DOHH2 (cell line): ENCODE data around the gene MFSD1.

ENCODE experiments used
- H3F3A ChIP-seq: fragments of 200-600 bp; sonication (generic), shearing (Covaris generic); 2 replicates; pipeline ENCODE4 v1.6.0; 2016; ENCODE audit warnings: antibody characterized with exemption, mild to moderate bottlenecking; ENCODE audit not compliant: control insufficient read depth, insufficient read depth
- H3K27ac ChIP-seq: fragments of 200-600 bp; sonication (generic); 2 replicates; pipeline ENCODE4 v1.5.1; 2014; ENCODE audit warnings: low read depth, mild to moderate bottlenecking, low read length, moderate library complexity
- H3K27me3 ChIP-seq: fragments of 200-600 bp; sonication (generic); 2 replicates; pipeline ENCODE4 v1.6.1; 2014; ENCODE audit warnings: mild to moderate bottlenecking, low read length, mixed read lengths; ENCODE audit not compliant: control insufficient read depth
- H3K36me3 ChIP-seq: fragments of 200-600 bp; sonication (generic); 2 replicates; pipeline ENCODE4 v1.6.1; 2014; ENCODE audit warnings: mild to moderate bottlenecking, low read length, moderate library complexity, mixed read lengths; ENCODE audit not compliant: control insufficient read depth
- H3K4me1 ChIP-seq: fragments of 200-600 bp; sonication (generic); 2 replicates; pipeline ENCODE4 v1.6.1; 2014; ENCODE audit warnings: mild to moderate bottlenecking, low read length, mixed read lengths; ENCODE audit not compliant: control insufficient read depth
- H3K4me2 ChIP-seq: fragments of 200-600 bp; sonication (generic); 2 replicates; pipeline ENCODE4 v1.6.0; 2014; ENCODE audit warnings: mild to moderate bottlenecking, low read length, moderate library complexity
- H3K4me3 ChIP-seq: fragments of 200-600 bp; sonication (generic); 2 replicates; pipeline ENCODE4 v1.5.1; 2014; ENCODE audit warnings: mild to moderate bottlenecking, low read length, mixed read lengths
- H3K79me2 ChIP-seq: fragments of 200-600 bp; sonication (generic); 2 replicates; pipeline ENCODE4 v1.6.1; 2014; ENCODE audit warnings: mild to moderate bottlenecking, low read length, mixed read lengths; ENCODE audit not compliant: control insufficient read depth
- H3K9me2 ChIP-seq: fragments of 200-600 bp; sonication (generic); replicated peaks from 2 replicates; pipeline ENCODE4 v1.6.1; 2014; ENCODE audit warnings: mild to moderate bottlenecking, low read length, mixed read lengths; ENCODE audit not compliant: control insufficient read depth
- H3K9me3 ChIP-seq: fragments of 200-600 bp; sonication (generic); 2 replicates; pipeline ENCODE4 v1.6.1; 2014; ENCODE audit warnings: antibody characterized with exemption, low read length, mixed read lengths; ENCODE audit not compliant: control insufficient read depth, insufficient read depth
- H4K20me1 ChIP-seq: fragments of 200-600 bp; sonication (generic); 2 replicates; pipeline ENCODE4 v1.6.0; 2014; ENCODE audit warnings: low read depth, mild to moderate bottlenecking, antibody characterized with exemption, low read length, moderate library complexity; ENCODE audit not compliant: control insufficient read depth, insufficient read depth
- EZH2phosphoT487 ChIP-seq: fragments of 200-600 bp; sonication (generic); IDR thresholded peaks from 2 replicates; pipeline ENCODE4 v1.6.1; 2017; ENCODE audit warnings: borderline replicate concordance, mild to moderate bottlenecking, antibody characterized with exemption, low read length, moderate library complexity, mixed read lengths
- TF ChIP-seq, protein P1 (sequence below): fragments of 200-600 bp; sonication (generic); IDR thresholded peaks from one replicate; pipeline ENCODE4 v1.5.1; 2014; ENCODE audit warnings: antibody characterized with exemption, mild to moderate bottlenecking, low read depth, low read length; ENCODE audit not compliant: poor library complexity, severe bottlenecking

MFSD1 gene, protein sequence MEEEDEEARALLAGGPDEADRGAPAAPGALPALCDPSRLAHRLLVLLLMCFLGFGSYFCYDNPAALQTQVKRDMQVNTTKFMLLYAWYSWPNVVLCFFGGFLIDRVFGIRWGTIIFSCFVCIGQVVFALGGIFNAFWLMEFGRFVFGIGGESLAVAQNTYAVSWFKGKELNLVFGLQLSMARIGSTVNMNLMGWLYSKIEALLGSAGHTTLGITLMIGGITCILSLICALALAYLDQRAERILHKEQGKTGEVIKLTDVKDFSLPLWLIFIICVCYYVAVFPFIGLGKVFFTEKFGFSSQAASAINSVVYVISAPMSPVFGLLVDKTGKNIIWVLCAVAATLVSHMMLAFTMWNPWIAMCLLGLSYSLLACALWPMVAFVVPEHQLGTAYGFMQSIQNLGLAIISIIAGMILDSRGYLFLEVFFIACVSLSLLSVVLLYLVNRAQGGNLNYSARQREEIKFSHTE

DNA sequence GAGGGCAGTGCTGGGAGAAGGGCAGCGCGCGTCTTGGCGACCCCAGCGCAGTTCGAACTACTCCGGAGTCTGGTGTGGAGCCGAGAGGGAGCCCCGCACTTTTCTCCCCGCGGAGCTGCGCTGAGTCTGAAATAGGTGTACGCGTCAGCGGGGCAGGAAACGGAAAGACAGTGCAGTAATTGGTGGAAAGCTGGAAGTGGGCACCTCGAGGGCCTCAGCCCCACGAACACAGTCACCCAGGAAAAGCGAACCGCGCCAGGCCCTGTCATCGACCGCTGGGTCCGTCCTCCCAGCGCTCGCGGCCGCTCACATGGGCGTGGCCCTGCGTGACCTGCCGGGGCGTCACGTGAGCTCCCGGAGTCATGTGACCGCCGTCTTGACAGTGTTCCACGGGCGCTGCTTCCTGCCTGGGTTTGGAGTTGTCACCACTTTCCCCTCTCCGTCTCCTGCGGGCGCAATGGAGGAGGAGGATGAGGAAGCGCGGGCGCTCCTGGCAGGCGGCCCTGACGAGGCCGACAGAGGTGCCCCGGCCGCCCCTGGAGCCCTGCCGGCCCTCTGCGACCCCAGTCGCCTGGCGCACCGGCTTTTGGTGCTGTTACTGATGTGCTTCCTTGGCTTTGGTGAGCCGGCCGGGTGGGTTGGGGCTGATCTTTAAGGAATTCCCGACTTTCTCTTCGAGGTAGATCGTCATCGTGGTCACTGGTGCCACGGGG is at the start of gene MFSD1:
Gene MFSD1, plus strand, starts transcription at position 359 of the 713 bp plus-strand sequence. Its CDS starts 99 bp downstream, at position 458.
- H3K4me1 ChIP-seq = peaks cover 24% of the 10 kb centered on the region

DNA sequence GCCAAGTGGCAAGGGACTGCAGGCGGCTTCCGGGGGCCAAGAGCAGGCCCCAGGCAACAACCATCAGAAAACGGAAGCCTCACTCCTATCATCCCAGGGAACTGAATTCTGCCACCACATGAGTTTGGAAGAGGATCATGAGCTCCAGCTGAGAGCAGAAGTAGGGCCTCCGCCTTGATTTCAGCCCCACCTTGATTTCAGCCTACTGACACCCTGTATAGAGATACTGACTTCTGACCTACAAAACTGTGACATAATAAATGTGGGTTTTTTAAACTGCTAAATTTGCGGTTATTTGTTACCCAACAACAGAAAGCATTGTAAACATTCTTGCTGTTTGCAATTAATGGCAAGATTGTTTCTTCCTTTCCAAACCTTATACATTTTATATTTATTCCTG is 48.0 kb upstream of the MFSD1 start:
- no peaks in the 10 kb centered on the region for H3K9me2 ChIP-seq
- no peaks in the 10 kb centered on the region for H3K4me1 ChIP-seq
- no peak overlapping the region for H3K27ac ChIP-seq
- H3K9me3 ChIP-seq = no peaks in the 10 kb centered on the region
- no peaks in the 10 kb centered on the region for H3K79me2 ChIP-seq
- H3F3A ChIP-seq = no peaks in the 10 kb centered on the region
- no peaks in the 10 kb centered on the region for H3K36me3 ChIP-seq
- no peaks in the 10 kb centered on the region for H4K20me1 ChIP-seq
- no peak for TF ChIP-seq EZH2phosphoT487
- TF ChIP-seq, protein P1, sequence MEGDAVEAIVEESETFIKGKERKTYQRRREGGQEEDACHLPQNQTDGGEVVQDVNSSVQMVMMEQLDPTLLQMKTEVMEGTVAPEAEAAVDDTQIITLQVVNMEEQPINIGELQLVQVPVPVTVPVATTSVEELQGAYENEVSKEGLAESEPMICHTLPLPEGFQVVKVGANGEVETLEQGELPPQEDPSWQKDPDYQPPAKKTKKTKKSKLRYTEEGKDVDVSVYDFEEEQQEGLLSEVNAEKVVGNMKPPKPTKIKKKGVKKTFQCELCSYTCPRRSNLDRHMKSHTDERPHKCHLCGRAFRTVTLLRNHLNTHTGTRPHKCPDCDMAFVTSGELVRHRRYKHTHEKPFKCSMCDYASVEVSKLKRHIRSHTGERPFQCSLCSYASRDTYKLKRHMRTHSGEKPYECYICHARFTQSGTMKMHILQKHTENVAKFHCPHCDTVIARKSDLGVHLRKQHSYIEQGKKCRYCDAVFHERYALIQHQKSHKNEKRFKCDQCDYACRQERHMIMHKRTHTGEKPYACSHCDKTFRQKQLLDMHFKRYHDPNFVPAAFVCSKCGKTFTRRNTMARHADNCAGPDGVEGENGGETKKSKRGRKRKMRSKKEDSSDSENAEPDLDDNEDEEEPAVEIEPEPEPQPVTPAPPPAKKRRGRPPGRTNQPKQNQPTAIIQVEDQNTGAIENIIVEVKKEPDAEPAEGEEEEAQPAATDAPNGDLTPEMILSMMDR = no peak
- H3K4me3 ChIP-seq = no peak overlapping the region
- H3K4me2 ChIP-seq = no peak overlapping the region
- H3K27me3 ChIP-seq = no peaks in the 10 kb centered on the region

More for the DNA sequence above, at the start of gene MFSD1:
- TF ChIP-seq EZH2phosphoT487 = no peak
- TF ChIP-seq, protein P1 = no peak
- H3K36me3 ChIP-seq = peaks cover 27% of the 10 kb centered on the region
- H3K9me3 ChIP-seq = no peaks in the 10 kb centered on the region
- peak within 1 kb of the TSS; percentile 6; the same call in 1 of the 2 replicates for H3K27ac ChIP-seq
- no peaks in the 10 kb centered on the region for H4K20me1 ChIP-seq
- peaks cover 3% of the 10 kb centered on the region for H3K27me3 ChIP-seq
- H3K79me2 ChIP-seq = peaks cover 34% of the 10 kb centered on the region
- H3K9me2 ChIP-seq = no peaks in the 10 kb centered on the region
- H3K4me2 ChIP-seq = peak within 1 kb of the TSS; percentile 85
- H3F3A ChIP-seq = peaks cover 2% of the 10 kb centered on the region; the same call in 1 of the 2 replicates
- H3K4me3 ChIP-seq = peak within 1 kb of the TSS; percentile 97

DNA sequence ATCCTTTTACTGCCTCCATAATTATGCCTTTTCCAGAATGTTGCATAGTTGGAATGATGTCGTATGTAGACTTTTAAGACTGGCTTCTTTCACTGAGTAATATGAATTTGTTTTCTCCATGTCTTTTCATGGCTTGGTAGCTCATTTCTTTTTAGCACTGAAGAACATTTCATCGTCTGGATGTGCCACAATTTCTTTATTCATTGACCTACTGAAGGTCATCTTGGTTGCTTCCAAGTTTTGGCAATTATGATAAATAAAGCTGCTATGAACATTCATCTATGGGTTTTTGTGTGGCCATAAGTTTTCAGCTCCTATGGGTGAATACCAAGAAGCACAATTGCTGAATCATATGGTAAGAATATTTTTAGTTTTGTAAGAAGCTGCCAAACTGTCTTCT is 46.4 kb upstream of the MFSD1 start:
- no peaks in the 10 kb centered on the region for H3K4me1 ChIP-seq
- no peaks in the 10 kb centered on the region for H3K79me2 ChIP-seq
- H4K20me1 ChIP-seq = no peaks in the 10 kb centered on the region
- no peaks in the 10 kb centered on the region for H3K9me3 ChIP-seq
- no peaks in the 10 kb centered on the region for H3K36me3 ChIP-seq
- no peaks in the 10 kb centered on the region for H3K9me2 ChIP-seq
- no peak overlapping the region for H3K4me2 ChIP-seq
- TF ChIP-seq EZH2phosphoT487 = no peak
- TF ChIP-seq, protein P1 = no peak
- H3K4me3 ChIP-seq = no peak overlapping the region
- no peaks in the 10 kb centered on the region for H3F3A ChIP-seq
- H3K27me3 ChIP-seq = no peaks in the 10 kb centered on the region
- H3K27ac ChIP-seq = no peak overlapping the region
